Stimulated activated naive B cell treated with anti-CD40 and anti-IgM and Interleukin-4, amounts not matched to agents 10 μg/mL and 1 μg/mL and 100 μg/mL, for 72 hours (primary cell): Measurements from ENCODE around the gene ABR.
"Not testable (repeated sequence)": the region's sequence is repeated elsewhere in the genome, so short reads cannot be mapped to it uniquely, and the experiment has no call there.

Experiments used
- ATAC-seq, 2 donors: fragments of 150-1000 bp; cut with Tn5 transposase; replicated peaks; 2 replicates each; pipeline ENCODE4 v1.10.0; 2021; ENCODE audit warnings: moderate library complexity in 1 of 2
- DNase-seq: peaks from one replicate; pipeline ENCODE4 v3.0.0; 2021
- H3K27ac Mint-ChIP-seq: one replicate; pipeline ENCODE4 v1.8.0; 2022; ENCODE audit warnings: mild to moderate bottlenecking, mixed read lengths
- H3K27me3 Mint-ChIP-seq, 2 donors: one replicate each; pipeline ENCODE4 v1.8.0; 2022; ENCODE audit warnings: mixed read lengths in 2 of 2
- H3K36me3 Mint-ChIP-seq, 2 donors: one replicate each; pipeline ENCODE4 v1.8.0; 2022; ENCODE audit warnings: mixed read lengths in 2 of 2, mild to moderate bottlenecking in 1 of 2
- H3K4me1 Mint-ChIP-seq, 2 donors: one replicate each; pipeline ENCODE4 v1.8.0; 2022; ENCODE audit warnings: mixed read lengths in 2 of 2, mild to moderate bottlenecking in 1 of 2
- H3K4me3 Mint-ChIP-seq, 2 donors: one replicate each; pipeline ENCODE4 v1.8.0; 2022; ENCODE audit warnings: mild to moderate bottlenecking in 2 of 2, mixed read lengths in 2 of 2, moderate library complexity in 1 of 2
- H3K9me3 Mint-ChIP-seq, 2 donors: one replicate each; pipeline ENCODE4 v1.8.0; 2022; ENCODE audit warnings: mixed read lengths in 2 of 2, mild to moderate bottlenecking in 1 of 2

The ABR gene

GRCh38 chr17:1083451-1084187, 96.2 kb downstream of the ABR start:
- H3K36me3 Mint-ChIP-seq, result peaks cover 30 to 38% of the 10 kb centered on the region in 2 donors
- no peaks in the 10 kb centered on the region for H3K27me3 Mint-ChIP-seq
- H3K4me1 Mint-ChIP-seq, result no peaks in the 10 kb centered on the region
- H3K4me3 Mint-ChIP-seq, result no peak overlapping the region
- H3K27ac Mint-ChIP-seq, result no peak overlapping the region
- ATAC-seq (no peak), DNase-seq (no peak)
- H3K9me3 Mint-ChIP-seq, result no peaks in the 10 kb centered on the region

GRCh38 chr17:1082579-1082978, 97.2 kb downstream of the ABR start:
- ATAC-seq (no peak), DNase-seq (no peak)
- Mint-ChIP-seq H3K27ac (no peak overlapping the region), H3K9me3 (no peaks in the 10 kb centered on the region), H3K4me3 (no peak overlapping the region), H3K4me1 (no peaks in the 10 kb centered on the region), H3K36me3 (peaks cover 35 to 45% of the 10 kb centered on the region in 2 donors), H3K27me3 (no peaks in the 10 kb centered on the region)

GRCh38 chr17:1078831-1079561, 100.8 kb downstream of the ABR start:
- no peaks in the 10 kb centered on the region for H3K27me3 Mint-ChIP-seq
- DNase-seq (no peak), ATAC-seq (no peak)
- no peak overlapping the region for H3K4me3 Mint-ChIP-seq
- H3K27ac Mint-ChIP-seq, result peak overlapping the region; percentile 47
- H3K36me3 Mint-ChIP-seq, result peaks cover 42 to 45% of the 10 kb centered on the region in 2 donors
- H3K4me1 Mint-ChIP-seq, result no peaks in the 10 kb centered on the region
- no peaks in the 10 kb centered on the region for H3K9me3 Mint-ChIP-seq

GRCh38 chr17:1077986-1078711, 101.6 kb downstream of the ABR start:
- no peaks in the 10 kb centered on the region for H3K4me1 Mint-ChIP-seq
- no peak for DNase-seq
- H3K4me3 Mint-ChIP-seq, result no peak overlapping the region
- no peak for ATAC-seq
- no peaks in the 10 kb centered on the region for H3K27me3 Mint-ChIP-seq
- H3K9me3 Mint-ChIP-seq, result no peaks in the 10 kb centered on the region
- no peak overlapping the region for H3K27ac Mint-ChIP-seq
- peaks cover 38 to 46% of the 10 kb centered on the region in 2 donors for H3K36me3 Mint-ChIP-seq

- H3K36me3 Mint-ChIP-seq, result peaks cover 34 to 48% of the 10 kb centered on the region in 2 donors
- no peak for DNase-seq
- no peaks in the 10 kb centered on the region for H3K9me3 Mint-ChIP-seq
- no peaks in the 10 kb centered on the region for H3K27me3 Mint-ChIP-seq
- H3K27ac Mint-ChIP-seq, result no peak overlapping the region
- no peak overlapping the region for H3K4me3 Mint-ChIP-seq
- H3K4me1 Mint-ChIP-seq, result no peaks in the 10 kb centered on the region
- no peak for ATAC-seq
Observed at GRCh38 chr17:1077581-1077985, 102.2 kb downstream of the ABR start.

- no peak for ATAC-seq
- no peak overlapping the region for H3K4me3 Mint-ChIP-seq
Observed at GRCh38 chr17:1076982-1077302, 102.8 kb downstream of the ABR start.

GRCh38 chr17:1076299-1076981, 103.3 kb downstream of the ABR start:
- H3K4me1 Mint-ChIP-seq, result no peaks in the 10 kb centered on the region
- peaks cover 37 to 48% of the 10 kb centered on the region in 2 donors for H3K36me3 Mint-ChIP-seq

More at GRCh38 chr17:1076982-1077302, 102.8 kb downstream of the ABR start:
- Mint-ChIP-seq H3K9me3 (no peaks in the 10 kb centered on the region), H3K27me3 (no peaks in the 10 kb centered on the region), H3K27ac (peak overlapping the region; percentile 59), H3K36me3 (peaks cover 36 to 50% of the 10 kb centered on the region in 2 donors), H3K4me1 (no peaks in the 10 kb centered on the region)
- DNase-seq, result no peak

GRCh38 chr17:1074886-1075605, 104.7 kb downstream of the ABR start:
- peak overlapping the region; percentile 5 for H3K27ac Mint-ChIP-seq

More at GRCh38 chr17:1076299-1076981, 103.3 kb downstream of the ABR start:
- Mint-ChIP-seq H3K4me3 (no peak overlapping the region), H3K27ac (peak overlapping the region; percentile 59), H3K27me3 (no peaks in the 10 kb centered on the region), H3K9me3 (no peaks in the 10 kb centered on the region)
- ATAC-seq (no peak), DNase-seq (no peak)

GRCh38 chr17:1073963-1074625, 105.7 kb downstream of the ABR start:
- H3K36me3 Mint-ChIP-seq, result peaks cover 40 to 42% of the 10 kb centered on the region in 2 donors
- H3K9me3 Mint-ChIP-seq, H3K27ac Mint-ChIP-seq, H3K27me3 Mint-ChIP-seq, H3K4me3 Mint-ChIP-seq, H3K4me1 Mint-ChIP-seq, ATAC-seq, DNase-seq: not testable (repeated sequence)

More at GRCh38 chr17:1074886-1075605, 104.7 kb downstream of the ABR start:
- Mint-ChIP-seq H3K4me3 (no peak overlapping the region), H3K36me3 (peaks cover 39 to 44% of the 10 kb centered on the region in 2 donors), H3K9me3 (no peaks in the 10 kb centered on the region), H3K27me3 (no peaks in the 10 kb centered on the region), H3K4me1 (no peaks in the 10 kb centered on the region)
- DNase-seq, result no peak
- no peak for ATAC-seq

- Mint-ChIP-seq H3K9me3 (no peaks in the 10 kb centered on the region), H3K27ac (no peak overlapping the region), H3K27me3 (no peaks in the 10 kb centered on the region), H3K36me3 (peaks cover 41 to 44% of the 10 kb centered on the region in 2 donors), H3K4me1 (no peaks in the 10 kb centered on the region), H3K4me3 (no peak overlapping the region)
- no peak for ATAC-seq
- no peak for DNase-seq
Observed at GRCh38 chr17:1073241-1073962, 106.4 kb downstream of the ABR start.

GRCh38 chr17:1072551-1072961, 107.2 kb downstream of the ABR start:
- H3K36me3 Mint-ChIP-seq, result peaks cover 43 to 46% of the 10 kb centered on the region in 2 donors
- H3K4me3 Mint-ChIP-seq, result no peak overlapping the region

GRCh38 chr17:1071103-1071825, 108.5 kb downstream of the ABR start:
- H3K9me3 Mint-ChIP-seq, result peaks cover 4 to 6% of the 10 kb centered on the region in 2 donors

More at GRCh38 chr17:1072551-1072961, 107.2 kb downstream of the ABR start:
- H3K27ac Mint-ChIP-seq, result peak overlapping the region; percentile 42
- no peaks in the 10 kb centered on the region for H3K27me3 Mint-ChIP-seq
- no peaks in the 10 kb centered on the region for H3K4me1 Mint-ChIP-seq
- ATAC-seq, result no peak
- H3K9me3 Mint-ChIP-seq, result no peaks in the 10 kb centered on the region
- no peak for DNase-seq

More at GRCh38 chr17:1071103-1071825, 108.5 kb downstream of the ABR start:
- Mint-ChIP-seq H3K4me1 (no peaks in the 10 kb centered on the region), H3K27me3 (no peaks in the 10 kb centered on the region), H3K27ac (no peak overlapping the region), H3K36me3 (peaks cover 50 to 56% of the 10 kb centered on the region in 2 donors), H3K4me3 (no peak overlapping the region)
- no peak for DNase-seq
- no peak for ATAC-seq
